GM13977 (cell line): ENCODE data around the gene KIF5A.

Experiments used
- DNase-seq: peaks from one replicate; pipeline ENCODE4 v3.0.0; 2012; ENCODE audit warnings: low spot score
- in situ Hi-C: fragments of 300-500 bp; cut with MboI; formaldehyde crosslinking; loops from one replicate; pipeline ENCODE4 v1.12.0; 2022; ENCODE audit warnings: low sequenced_read_pairs, low pct_unique_long_range_greater_than_20kb, mixed read lengths, inconsistent platforms; ENCODE audit not compliant: unreplicated experiment
- TF ChIP-seq, protein P1 (sequence below): IDR thresholded peaks from 2 replicates; pipeline ENCODE4 v1.5.1; 2012; ENCODE audit warnings: mild to moderate bottlenecking, control low read depth; ENCODE audit not compliant: insufficient read depth; ENCODE audit errors: extremely low read depth, missing control alignments

The KIF5A gene

DNA sequence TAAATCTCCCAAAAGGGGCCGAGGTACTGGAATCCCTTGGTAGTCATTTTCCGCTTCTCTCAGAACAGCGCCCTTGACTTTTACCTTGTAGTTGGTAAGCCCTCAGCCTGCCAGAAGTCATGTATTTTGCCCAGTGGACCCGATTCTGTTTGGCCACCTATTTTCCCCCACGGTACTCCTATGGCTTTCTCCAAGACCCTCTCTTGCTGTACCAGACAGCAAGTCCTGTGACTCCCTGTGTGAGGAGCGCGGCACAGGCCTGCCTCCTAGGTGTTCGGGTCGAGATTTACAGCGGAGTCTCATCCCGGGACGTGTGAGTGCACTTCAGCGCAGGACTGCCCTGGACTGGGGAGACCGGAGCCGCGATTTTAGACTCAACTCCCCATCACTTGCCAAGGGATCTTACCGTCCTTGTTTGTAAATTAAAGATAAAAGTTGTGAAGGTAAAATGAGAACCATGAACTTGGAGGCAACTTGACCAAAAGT lies 28.3 kb upstream of the KIF5A start:
- no peak for DNase-seq
- in situ Hi-C loops: no loop called here
- TF ChIP-seq, protein P1, sequence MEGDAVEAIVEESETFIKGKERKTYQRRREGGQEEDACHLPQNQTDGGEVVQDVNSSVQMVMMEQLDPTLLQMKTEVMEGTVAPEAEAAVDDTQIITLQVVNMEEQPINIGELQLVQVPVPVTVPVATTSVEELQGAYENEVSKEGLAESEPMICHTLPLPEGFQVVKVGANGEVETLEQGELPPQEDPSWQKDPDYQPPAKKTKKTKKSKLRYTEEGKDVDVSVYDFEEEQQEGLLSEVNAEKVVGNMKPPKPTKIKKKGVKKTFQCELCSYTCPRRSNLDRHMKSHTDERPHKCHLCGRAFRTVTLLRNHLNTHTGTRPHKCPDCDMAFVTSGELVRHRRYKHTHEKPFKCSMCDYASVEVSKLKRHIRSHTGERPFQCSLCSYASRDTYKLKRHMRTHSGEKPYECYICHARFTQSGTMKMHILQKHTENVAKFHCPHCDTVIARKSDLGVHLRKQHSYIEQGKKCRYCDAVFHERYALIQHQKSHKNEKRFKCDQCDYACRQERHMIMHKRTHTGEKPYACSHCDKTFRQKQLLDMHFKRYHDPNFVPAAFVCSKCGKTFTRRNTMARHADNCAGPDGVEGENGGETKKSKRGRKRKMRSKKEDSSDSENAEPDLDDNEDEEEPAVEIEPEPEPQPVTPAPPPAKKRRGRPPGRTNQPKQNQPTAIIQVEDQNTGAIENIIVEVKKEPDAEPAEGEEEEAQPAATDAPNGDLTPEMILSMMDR: no peak

DNA sequence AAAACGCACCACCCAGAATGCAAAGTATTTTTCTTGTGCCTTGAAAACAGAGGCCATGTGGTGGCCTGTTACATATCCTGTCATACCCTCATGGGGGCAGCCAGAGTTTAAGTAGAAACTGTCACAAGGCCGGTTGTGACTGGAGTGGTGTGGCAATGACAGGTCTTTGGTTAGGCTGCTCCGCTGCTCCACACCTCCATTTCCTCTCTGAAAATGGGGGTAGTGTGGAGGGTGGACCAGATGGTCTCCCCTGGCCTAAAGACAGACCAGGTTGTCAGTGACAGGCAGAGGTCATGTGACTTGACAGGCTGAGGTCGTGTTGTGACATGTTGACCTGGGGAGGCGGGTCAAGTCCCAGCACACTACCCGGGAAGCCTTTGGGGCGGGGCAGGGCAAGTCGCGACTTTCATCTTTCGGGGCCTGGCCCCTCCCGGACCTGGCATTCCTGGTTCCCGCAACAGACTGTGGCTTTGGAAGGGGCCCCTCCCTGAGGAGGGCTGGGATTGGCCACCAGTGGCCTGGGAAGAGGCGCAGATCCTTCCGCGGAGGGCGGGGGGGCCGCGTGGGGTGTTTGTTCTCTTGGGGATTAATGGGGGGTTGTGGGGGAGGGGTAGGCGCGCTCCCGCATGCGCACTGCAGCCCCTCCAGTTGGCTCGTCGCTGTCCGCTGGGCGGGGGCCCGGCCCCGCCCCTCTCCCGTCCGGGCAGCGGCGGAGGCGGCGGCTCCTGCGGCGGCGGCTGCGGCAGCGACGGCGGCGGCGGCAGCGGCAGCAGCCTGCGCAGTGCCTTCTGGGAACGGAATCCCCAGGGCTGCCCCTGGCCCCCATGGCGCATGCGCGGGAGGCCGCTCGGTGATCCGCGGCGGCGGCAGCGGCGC lies 27.6 kb upstream of the KIF5A start, which contains the start of gene MBD6:
Gene MBD6 (plus strand): TSS at position 814 of the 876 bp plus-strand sequence. CDS start 1,480 bp downstream, outside the sequence.
- TF ChIP-seq, protein P1: no peak
- DNase-seq: peak; percentile 99
- in situ Hi-C loops: no loop called here

DNA sequence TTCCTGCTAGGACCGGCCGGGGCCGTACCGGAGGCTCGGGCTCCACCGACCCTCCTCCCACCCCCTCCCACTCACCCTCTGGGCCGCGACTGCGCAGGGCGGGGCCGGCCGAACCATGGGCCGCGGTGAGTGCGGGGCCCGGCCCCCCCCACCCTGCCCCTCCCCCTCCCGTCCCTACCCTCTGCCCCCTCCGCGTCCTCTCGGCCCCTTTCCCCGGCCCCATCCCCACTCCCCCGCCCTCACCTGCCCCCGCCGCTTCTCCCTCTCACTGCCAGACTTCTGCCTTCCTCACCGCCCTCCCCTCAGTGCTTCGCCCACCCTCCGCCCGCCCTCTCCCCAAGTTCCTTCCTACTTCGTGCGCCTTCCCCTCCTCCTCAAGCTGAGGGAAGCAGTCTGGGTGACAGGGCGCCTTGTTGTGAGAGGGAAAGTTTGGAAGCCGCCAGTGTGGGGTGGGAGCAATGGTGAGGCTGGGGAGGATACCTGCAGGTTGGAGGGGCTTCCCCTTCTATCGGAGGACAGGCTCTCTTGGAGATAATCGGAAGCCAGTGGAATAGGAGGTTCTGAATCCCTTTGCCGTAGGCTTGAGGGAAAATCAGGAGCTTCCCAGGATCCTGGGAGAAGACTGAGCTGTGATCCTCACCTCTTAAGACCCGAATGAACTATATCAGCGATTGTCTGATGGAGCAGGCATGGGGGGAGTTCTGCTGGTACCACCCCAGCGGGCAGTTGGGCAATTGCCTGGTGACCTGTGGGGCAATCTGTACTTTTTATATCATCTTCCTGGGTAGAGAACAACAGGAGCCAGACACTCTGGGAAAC lies 26.7 kb upstream of the KIF5A start:
- TF ChIP-seq, protein P1: no peak
- DNase-seq: no peak
- in situ Hi-C loops: no loop called here

DNA sequence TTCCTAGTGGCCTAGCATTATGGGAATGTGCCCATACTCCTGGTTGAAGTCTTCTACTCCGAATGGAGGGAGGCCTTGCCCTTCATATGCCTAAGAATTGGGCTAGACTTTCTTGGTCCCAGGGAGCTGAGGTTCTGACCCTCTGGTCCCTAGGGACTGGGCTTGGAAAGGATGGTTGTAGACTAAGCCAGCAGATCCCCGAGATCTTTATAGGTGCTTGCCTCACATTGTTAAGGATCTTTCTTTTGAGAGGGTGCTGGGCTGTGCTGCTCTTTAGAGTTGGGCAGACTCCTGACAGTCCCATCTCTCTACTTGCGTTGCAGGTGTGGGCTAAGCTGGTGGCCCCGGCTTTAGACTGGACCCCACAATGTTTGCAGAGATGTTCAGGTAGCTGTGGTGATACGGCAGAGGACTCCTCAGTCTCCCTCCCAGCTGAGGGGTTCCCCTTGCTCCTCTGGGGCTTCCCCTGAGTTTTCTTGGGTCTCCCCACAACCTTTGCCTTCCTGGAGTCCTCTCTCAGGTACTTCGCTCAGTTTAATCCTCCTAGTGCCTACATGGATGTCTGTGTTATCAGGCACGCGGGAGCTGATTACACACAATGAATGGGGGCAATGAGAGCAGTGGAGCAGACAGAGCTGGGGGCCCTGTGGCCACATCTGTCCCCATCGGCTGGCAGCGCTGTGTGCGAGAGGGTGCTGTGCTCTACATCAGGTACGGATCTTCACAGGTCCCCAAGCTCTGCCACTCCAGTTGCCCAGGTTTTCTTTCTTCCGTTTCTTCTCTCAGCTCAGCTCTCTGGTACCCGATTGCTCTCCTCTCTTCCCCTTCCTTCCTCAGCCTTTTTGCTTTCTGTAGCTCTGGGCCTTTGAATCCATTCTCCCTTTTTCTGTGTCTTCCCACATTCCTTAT lies 25.9 kb upstream of the KIF5A start:
- in situ Hi-C loops: no loop called here
- peak; percentile 54 for DNase-seq
- TF ChIP-seq, protein P1: no peak

DNA sequence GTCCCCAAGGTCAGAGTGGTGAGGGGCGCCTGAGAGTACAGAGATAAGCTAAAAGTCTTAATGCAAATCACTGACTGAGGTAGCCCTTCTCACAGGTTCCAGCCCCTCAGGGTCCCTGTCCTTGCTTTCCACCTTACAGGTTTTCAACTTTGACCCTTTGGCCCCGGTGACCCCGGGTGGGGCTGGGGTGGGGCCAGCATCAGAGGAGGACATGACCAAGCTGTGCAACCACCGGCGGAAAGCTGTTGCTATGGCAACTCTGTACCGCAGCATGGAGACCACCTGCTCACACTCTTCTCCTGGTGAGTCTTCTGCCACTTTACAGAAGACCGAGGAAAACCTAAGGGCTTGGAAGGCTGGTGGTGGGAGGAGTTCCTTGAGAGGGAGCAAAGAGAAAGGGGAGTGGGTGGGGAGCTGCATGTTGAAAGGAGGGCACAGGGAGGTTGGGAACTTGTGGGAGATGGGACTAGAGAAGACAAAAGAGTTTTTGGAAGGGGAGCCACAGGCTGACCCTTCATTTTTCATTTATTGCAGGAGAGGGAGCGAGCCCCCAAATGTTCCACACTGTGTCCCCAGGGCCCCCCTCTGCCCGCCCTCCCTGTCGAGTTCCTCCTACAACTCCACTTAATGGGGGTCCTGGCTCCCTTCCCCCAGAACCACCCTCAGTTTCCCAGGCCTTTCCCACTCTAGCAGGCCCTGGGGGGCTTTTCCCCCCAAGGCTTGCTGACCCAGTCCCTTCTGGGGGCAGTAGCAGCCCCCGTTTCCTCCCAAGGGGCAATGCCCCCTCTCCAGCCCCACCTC lies 24.8 kb upstream of the KIF5A start:
- no peak for DNase-seq
- in situ Hi-C loops: no loop called here
- TF ChIP-seq, protein P1: no peak
